ENCODE data around the gene FNDC5.

FNDC5 gene

DNA sequence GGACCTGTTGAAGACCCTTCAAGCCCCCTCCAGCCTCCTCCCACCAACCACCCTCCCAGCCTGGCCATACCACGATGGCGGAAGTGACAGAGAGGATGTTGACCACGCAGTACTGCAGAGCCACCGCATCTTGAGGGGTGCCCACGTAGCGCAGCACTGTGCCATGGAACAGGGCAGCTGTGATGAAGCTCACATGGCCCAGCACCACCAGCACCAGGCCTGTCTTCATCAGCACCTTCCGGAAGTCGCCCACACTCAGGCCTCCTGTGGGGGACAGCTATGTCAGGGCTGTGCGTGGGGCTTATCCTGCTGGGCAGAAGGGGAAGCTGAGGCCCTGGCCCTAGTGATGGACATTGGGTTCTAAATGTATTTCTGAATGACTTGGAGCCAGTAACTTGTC is 27.3 kb upstream of the FNDC5 start:
- peak overlapping the region; percentile 60; the same call in 1 of the 2 replicates for H3K27ac ChIP-seq
- ChIA-PET CTCF (interaction anchor here (1.1 kb wide), 1 partner anchor 11 kb away, joined by 3 read pairs; no protein-coding TSS in a partner anchor), POLR2A (ENCODE audit: low non-redundant PET) (no interaction called here)
- DNase-seq (ENCODE audit: low spot score), result no peak
- no peak for TF ChIP-seq CTCF (conservative IDR thresholded peaks at IDR 0.05; ENCODE audit: low read depth)

DNA sequence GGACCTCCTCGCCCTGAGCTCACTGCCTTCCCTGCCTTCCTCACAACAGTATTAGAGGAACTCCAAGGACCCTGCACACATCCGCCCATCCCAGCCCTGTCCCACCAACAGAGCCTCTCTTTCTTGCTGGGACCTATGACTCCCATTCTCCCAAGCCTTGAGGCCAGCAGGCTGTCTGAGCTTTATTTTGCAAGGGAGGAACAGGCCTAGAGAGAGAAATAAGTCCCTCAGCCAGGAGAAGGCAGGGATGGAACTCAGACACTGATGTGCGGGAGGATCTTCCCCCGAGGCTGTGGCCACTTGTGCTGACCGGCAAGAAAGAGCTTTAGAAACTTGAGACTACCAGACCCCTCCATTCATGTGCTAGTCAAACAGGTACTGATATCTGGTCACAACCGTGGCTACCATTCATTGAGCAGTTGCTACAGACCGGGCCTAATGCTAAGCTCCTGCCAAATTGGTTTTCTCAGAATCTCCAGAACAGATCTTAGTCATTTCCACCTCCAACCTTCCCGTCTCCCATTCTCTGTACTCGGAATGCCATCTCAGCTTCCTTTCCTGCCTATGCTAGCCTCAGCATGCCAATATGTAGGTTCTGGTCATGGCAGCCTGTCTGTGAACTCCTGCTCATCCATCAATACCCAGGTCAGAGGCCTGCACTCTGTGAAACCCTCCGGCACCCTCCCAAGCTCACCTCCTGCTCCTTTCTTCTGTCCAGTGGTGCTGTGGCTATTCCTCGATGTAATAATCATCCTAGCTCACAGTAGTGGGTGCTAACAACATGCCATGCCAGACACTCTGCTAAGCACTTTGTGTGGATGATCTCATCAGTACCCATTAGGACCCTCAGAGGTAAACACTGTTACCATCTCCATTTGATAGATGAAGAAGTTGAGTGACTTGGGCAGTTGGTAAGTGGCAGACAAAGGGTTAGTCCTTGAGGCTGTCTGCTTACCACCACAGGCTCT is 26.7 kb upstream of the FNDC5 start:
- DNase-seq (ENCODE audit: low spot score), result no peak
- ChIA-PET POLR2A (ENCODE audit: low non-redundant PET) (no interaction called here), CTCF (interaction anchor here (0.5 to 1.1 kb wide), 3 partner anchors 10 to 137 kb away, joined by 3 to 4 read pairs (median 3); no protein-coding TSS in a partner anchor)
- H3K27ac ChIP-seq, result peak overlapping the region; percentile 60
- no peak for TF ChIP-seq CTCF (conservative IDR thresholded peaks at IDR 0.05; ENCODE audit: low read depth)

DNA sequence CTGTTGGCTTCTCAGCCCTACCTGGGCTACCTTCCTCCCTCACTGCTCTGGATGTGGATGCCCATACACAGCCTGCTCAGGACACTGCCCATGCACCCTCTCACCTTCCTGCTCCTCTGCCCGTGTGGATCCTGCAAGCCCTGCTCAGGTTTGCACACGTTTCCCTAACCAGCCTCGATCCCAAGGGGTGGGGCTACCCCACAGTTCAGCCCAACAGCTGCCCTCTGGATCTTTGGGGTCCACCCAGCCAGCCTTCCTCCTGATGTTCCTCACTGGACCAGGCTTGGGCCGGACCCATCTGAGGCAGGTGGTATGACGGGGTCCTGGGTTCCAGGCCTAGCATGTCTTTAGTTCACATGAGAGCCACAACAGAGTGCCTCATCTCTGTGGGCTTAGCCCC is 25.7 kb upstream of the FNDC5 start:
- H3K27ac ChIP-seq, result peak overlapping the region; percentile 60; the same call in 1 of the 2 replicates
- POLR2A ChIA-PET (ENCODE audit: low non-redundant PET), result no interaction called here
- no peak for DNase-seq (ENCODE audit: low spot score)
- CTCF ChIA-PET, result no interaction called here
- no peak for TF ChIP-seq CTCF (conservative IDR thresholded peaks at IDR 0.05; ENCODE audit: low read depth)

DNA sequence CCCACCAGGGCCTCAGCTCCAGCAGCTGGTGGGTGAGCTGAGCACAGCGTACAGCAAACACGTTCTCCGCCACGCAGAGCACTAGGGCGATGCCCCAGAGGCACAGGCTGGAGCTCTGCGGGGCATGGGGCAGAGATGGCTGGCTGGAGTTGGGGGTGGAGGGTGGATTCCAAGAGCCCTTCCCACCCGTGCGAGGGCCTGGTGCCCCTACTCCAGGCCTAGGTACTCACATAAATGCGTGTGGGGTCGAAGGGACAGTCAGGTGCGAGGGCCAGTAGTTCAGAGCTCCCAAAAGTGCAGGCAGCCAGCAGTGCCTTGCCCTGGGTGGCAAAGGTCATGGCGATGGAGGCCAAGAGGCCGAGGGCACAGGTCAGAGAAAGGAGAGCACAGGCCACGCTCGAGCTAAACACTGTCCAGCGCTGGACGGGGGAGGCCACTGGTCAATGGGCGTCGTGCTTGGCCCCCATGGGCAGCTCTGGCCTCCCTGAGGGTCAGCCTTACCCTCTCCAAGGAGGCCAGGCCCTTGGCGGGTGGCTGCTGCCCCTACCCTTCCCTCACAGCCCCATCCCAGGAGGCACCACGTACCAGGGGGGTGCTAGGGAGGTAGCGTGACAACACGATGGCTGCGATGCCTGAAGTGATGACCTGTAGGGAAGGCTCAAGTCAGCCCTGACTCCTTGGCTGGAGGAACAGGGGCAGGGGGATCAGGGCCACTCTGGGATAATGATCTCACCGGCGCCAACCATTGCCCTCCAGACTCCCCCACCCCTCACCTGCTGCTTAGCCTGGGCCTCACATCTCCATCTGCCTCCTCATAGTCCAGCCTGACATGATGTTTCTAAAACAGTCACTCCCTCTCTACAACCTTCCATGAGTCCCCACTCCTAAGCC is 24.9 kb upstream of the FNDC5 start:
- POLR2A ChIA-PET (ENCODE audit: low non-redundant PET), result no interaction called here
- no peak for TF ChIP-seq CTCF (conservative IDR thresholded peaks at IDR 0.05; ENCODE audit: low read depth)
- no peak for DNase-seq (ENCODE audit: low spot score)
- CTCF ChIA-PET, result no interaction called here
- H3K27ac ChIP-seq, result peak overlapping the region; percentile 1; the same call in 1 of the 2 replicates

DNA sequence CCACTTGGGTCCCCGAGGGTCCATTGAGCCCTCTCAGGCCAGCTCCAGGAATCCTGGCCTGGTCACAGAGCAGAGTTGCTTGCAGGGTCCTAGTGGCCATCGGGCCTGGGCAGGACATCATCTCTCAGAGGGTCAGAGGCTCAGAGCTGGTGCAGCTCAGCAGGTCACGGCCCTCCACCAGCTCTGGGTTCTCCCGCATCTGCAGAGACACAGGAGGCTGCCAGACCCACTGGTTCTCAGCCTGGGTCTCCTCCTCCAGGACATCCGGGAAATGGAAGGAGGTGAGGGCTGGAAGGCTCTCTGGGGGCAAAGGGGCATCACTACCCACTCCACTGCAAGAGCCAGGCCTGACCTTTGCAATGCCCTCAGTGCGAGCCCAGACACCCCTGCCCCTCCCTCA is 24.0 kb upstream of the FNDC5 start:
- DNase-seq (ENCODE audit: low spot score), result no peak
- TF ChIP-seq CTCF (conservative IDR thresholded peaks at IDR 0.05; ENCODE audit: low read depth), result no peak
- ChIA-PET CTCF (interaction anchor here (2.9 kb wide), 1 partner anchor 192 kb away, joined by 9 read pairs; no protein-coding TSS in a partner anchor), POLR2A (ENCODE audit: low non-redundant PET) (no interaction called here)
- peak overlapping the region; percentile 1; the same call in 1 of the 2 replicates for H3K27ac ChIP-seq

DNA sequence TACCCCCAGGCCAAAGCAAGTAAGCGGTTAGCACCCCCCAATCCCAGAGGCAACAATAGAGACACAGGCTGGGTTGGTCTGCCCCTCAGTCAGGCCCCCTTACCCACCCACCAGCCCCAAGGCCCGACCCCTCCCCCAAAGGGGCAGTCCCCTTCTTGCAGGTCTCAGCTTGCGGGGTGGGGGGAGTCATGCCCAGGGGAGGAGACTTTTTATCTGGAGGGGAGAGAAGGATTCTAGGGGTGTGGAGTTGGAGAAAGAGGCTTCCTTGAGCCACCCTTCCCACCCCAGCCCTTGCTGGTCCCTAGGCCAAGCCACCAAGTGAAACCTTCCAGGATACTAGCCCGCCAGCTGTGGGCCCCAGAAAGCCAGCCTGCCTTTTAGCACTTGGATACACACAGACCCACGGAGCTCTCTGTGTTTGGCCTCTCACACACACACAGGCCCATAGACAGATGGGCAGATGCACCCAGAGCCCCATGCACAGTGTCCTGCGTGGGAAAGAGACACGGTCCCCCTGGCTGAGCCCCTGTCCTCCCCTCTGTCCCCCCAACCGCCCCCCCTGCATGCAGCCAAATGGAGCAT is 23.4 kb upstream of the FNDC5 start:
- CTCF ChIA-PET, result interaction anchor here (0.6 to 2.9 kb wide), 2 partner anchors 192 to 816 kb away, joined by 3 to 9 read pairs; no protein-coding TSS in a partner anchor

More for the DNA sequence above, 23.4 kb upstream of the FNDC5 start:
- DNase-seq (ENCODE audit: low spot score), result no peak
- POLR2A ChIA-PET (ENCODE audit: low non-redundant PET), result no interaction called here
- H3K27ac ChIP-seq, result no peak overlapping the region
- TF ChIP-seq CTCF (conservative IDR thresholded peaks at IDR 0.05; ENCODE audit: low read depth), result no peak

Measured in RWPE1 (cell line).